Stimulated activated CD8-positive, alpha-beta memory T cell treated with anti-CD3 and anti-CD28 coated beads, Interleukin-7, amount 100 ng/mL, for 1 hour (primary cell): Measurements from ENCODE around the gene CCDC106.

Source experiments
- DNase-seq, 2 donors: peaks; one replicate each; pipeline ENCODE4 v3.0.0-alpha.2; 2020; ENCODE audit warnings: low read depth in 2 of 2

Gene CCDC106

GRCh38 chr19:55613930-55614710, 33.9 kb upstream of the CCDC106 start:
- DNase-seq: no peak

- DNase-seq: no peak
These were observed 33.1 kb upstream of the CCDC106 start for GRCh38 chr19:55614711-55615542.

DNA sequence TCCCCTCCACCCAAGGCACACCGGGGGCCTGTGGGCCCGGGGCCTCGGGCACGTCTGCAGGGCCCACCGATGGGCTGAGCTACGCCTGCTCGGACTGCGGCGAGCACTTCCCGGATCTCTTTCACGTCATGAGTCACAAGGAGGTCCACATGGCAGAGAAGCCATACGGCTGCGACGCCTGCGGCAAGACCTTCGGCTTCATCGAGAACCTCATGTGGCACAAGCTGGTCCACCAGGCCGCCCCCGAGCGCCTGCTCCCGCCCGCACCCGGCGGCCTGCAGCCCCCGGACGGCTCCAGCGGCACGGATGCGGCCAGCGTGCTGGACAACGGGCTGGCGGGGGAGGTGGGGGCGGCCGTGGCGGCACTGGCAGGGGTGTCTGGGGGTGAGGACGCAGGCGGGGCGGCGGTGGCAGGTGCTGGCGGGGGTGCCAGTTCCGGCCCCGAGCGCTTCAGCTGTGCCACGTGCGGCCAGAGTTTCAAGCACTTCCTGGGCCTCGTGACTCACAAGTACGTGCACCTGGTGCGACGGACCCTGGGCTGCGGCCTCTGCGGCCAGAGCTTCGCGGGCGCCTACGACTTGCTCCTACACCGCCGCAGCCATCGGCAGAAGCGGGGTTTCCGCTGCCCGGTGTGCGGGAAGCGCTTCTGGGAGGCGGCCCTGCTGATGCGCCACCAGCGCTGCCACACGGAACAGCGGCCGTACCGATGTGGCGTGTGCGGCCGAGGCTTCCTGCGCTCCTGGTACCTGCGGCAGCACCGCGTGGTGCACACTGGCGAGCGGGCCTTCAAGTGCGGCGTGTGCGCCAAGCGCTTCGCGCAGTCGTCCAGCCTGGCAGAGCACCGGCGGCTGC, 32.2 kb upstream of the CCDC106 start:
- DNase-seq: no peak

GRCh38 chr19:55616395-55616875, 31.6 kb upstream of the CCDC106 start:
- no peak for DNase-seq

GRCh38 chr19:55617426-55617825, 30.6 kb upstream of the CCDC106 start:
- no peak for DNase-seq

DNA sequence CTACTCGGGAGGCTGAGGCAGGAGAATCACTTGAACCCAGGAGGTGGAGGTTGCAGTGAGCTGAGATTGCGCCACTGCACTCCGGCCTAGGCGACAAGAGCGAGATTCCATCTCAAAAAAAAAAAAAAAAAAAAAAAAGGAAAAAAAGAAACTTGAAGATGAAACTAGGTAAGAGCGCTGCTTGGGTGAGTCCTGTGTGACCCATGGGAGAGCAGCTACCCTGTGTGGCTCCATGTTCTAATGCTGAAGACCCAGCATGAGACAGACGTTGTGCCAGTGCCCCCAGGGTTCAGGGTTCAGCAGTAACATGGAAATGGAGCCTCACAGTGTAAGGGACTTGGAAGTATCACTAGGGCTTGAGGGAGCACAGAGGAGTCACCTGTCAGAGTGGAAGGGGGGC, 29.6 kb upstream of the CCDC106 start:
- DNase-seq: no peak

- no peak for DNase-seq
These were observed 28.7 kb upstream of the CCDC106 start for GRCh38 chr19:55619286-55619685.

DNA sequence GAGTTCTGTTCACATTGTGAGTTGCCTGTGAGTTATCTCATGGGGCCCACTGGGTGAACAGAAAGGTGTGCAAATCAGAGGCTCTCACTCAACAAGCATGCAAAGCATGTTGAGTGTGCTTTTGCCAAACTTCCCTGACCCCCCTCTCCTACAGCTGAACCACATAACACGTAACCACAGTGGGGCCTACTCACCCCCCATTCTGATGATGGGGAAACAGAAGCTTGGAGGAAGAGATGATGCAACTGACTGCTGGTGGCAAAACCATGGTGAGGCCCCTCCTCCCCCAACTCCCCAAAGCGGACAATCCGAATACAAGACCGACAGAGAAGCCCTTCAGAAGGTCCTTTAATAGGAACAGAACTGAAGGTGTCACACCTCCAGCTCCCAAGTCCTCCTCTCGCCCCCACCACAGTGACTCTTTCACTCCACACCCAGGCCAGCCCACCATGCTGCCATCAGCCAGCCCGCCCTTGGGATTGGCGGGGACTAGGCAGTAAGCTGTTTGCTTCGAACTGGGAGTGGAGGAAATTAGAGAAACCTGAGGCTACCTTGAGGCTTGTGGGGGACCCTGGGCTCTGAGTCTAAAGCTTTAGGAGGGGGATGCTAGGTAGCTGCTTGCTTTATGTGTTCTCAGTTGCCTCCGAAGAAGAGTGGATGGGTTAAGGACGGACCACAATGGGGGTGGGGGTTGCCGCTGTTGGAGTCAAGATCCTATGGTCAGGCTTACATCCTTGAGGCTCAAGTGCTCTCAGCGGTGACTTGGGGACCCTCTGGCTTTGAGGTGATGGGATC, 27.4 kb upstream of the CCDC106 start:
- no peak for DNase-seq

DNA sequence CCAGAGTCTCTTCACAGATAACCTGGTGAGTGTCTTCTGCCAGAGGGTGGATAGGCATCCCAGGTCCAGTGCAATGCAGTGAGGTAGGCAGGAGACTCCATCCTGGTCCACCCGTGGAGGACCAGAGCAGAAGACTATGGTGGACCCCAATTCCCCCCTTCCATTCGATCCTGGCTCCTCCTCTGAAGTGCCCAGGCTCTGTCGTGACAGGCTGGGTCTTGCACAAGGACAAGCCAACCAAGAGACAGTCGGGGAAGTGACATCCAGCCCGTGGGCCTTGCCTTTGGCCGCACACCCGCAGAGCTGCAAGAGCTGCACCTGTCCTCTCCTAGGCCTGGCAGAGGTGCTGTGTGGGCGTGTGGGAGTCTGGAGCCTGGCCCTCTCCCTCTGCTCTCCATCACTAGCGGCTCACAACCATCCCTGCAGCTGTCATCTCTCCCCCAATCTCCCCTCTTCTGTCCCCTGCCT, 26.8 kb upstream of the CCDC106 start:
- no peak for DNase-seq

GRCh38 chr19:55621673-55622231, 26.3 kb upstream of the CCDC106 start:
- no peak for DNase-seq

DNA sequence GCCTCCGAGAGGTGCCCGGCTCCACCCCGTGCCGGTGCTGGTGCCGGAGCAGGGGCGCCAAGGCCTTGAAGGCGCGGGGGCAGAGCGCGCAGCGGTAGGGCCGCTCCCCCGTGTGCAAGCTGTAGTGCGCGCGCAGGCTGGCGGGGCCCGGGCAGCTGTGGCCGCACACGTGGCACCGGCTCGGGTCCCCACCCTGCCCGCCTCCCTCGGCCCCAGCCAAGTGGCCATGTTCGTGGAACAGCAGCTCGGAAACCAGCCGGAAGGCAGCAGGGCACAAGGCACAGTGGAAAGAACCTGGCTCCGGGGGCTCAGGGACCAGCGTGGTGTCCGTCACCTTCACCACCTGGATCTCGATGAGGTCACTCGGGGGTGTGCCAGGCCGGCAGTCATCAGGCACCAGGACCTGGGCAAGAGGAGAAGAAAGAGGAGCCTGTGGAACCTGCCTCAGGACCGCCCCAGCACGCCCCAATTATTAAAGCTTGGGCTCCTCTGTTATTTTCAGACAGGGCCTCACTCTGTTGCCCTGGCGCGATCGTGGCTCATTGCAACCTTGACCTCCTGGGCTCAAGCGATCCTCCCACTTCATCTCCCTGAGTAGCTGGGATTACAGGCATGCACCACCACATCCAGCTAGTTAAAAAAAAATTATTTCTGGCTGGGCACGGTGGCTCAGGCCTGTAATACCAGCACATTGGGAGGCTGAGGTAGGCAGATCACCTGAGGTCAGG, 25.6 kb upstream of the CCDC106 start:
- DNase-seq: no peak

- DNase-seq: no peak
These were observed 24.9 kb upstream of the CCDC106 start for GRCh38 chr19:55623130-55623529.

DNA sequence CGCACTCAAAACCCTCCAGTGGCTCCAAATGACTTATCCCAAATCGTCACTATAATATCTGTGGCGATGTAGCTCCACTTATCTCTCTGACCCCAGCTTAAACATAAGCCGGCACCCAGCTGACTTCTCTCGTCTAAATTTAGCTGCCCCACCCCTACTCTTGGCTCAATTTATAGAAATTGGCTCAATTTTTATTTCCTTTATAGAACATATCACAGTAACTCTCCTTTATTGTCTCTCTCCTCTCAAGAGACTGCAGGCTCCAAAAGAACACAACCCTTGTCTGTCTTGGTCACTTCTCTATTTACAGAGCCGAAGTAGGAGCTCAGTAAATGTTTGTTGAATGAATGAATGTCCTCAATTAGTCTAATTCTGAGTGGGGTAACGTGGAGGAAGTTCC, 24.5 kb upstream of the CCDC106 start:
- DNase-seq: no peak

GRCh38 chr19:55624109-55625003, 23.7 kb upstream of the CCDC106 start, which contains the start of gene ZNF784:
TSS of gene ZNF784 (minus strand) at chr19:55624566. CDS start at chr19:55624561, 5 bp downstream.
- DNase-seq: peak; percentile 86 to 92

GRCh38 chr19:55625004-55625326, 23.0 kb upstream of the CCDC106 start:
- no peak for DNase-seq

GRCh38 chr19:55626350-55626749, 21.7 kb upstream of the CCDC106 start:
- no peak for DNase-seq

GRCh38 chr19:55632463-55632834, 15.6 kb upstream of the CCDC106 start:
- DNase-seq: peak; percentile 59 to 81

- DNase-seq: no peak
These were observed 14.2 kb upstream of the CCDC106 start for GRCh38 chr19:55633861-55634260.

- DNase-seq: no peak
These were observed 12.7 kb upstream of the CCDC106 start for GRCh38 chr19:55635334-55635717.
